Fibroblast of villous mesenchyme (primary cell): ENCODE data around the gene PAQR3. TPM values are rescaled to one million over a fixed set of nuclear protein-coding genes. Genes with fewer than 3 reads are reported as not detected.

Experiments used
- DNase-seq: peaks from one replicate; pipeline ENCODE4 v3.0.0-alpha.2; 2010; ENCODE audit warnings: low read depth
- H3K4me3 ChIP-seq: 2 replicates; pipeline ENCODE4 v1.5.1; 2011; ENCODE audit warnings: low read depth, mild to moderate bottlenecking, low read length
- CTCF ChIP-seq: IDR thresholded peaks from 2 replicates; pipeline ENCODE4 v1.5.1; 2012; ENCODE audit warnings: low read depth, mild to moderate bottlenecking, low read length; ENCODE audit not compliant: insufficient read depth
- total RNA-seq: library from RNA; depleted of rRNA; stranded (reverse); fragments of >200 nt; gene quantifications from 2 replicates; pipeline ENCODE4 v1.2.3, GENCODE V29; 2012

Gene PAQR3, protein sequence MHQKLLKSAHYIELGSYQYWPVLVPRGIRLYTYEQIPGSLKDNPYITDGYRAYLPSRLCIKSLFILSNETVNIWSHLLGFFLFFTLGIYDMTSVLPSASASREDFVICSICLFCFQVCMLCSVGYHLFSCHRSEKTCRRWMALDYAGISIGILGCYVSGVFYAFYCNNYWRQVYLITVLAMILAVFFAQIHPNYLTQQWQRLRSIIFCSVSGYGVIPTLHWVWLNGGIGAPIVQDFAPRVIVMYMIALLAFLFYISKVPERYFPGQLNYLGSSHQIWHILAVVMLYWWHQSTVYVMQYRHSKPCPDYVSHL
- total RNA-seq = 19.6 and 29.8 TPM in 2 replicates

DNA sequence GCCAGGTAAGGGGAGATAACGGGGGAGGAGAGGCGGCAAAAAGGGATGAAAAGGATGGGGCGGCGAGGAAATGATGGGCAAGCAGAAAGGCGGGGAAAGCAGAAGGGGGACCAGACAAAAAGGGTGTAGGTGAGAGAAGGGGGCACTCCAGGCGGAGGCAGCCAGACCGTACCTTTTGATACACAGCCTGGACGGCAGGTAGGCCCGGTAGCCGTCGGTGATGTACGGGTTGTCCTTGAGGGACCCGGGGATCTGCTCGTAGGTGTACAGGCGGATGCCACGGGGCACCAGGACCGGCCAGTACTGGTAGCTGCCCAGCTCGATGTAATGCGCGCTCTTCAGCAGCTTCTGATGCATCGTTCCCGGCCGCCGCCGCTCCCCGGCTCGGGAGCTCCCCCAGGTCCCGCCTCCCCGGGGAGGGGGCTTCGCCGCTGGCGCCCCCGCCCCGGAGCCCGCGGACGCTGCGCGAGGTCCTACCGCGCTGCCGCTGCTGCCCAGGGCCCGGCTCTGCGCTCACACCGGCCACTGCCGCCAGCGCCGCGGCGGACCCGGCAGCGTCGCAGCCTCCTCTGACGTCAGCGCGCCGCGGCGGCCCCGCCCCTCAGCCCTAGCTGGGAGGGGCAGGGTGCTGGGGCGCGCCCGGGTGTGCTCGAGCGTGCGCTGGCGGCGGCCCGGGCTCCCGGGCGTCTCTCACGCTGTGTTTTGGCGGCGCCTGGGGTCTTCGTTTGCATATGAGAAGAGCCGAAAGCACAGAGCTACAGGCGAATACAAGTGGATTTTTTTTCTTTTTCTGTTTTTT, at the start of gene PAQR3:
Gene PAQR3, minus strand, starts transcription at position 571 of the 799 bp plus-strand sequence. Its CDS starts 214 bp downstream, at position 357.
- no peak for TF ChIP-seq CTCF
- peak within 1 kb of the TSS; percentile 89 for H3K4me3 ChIP-seq
- peak; percentile 80 for DNase-seq

DNA sequence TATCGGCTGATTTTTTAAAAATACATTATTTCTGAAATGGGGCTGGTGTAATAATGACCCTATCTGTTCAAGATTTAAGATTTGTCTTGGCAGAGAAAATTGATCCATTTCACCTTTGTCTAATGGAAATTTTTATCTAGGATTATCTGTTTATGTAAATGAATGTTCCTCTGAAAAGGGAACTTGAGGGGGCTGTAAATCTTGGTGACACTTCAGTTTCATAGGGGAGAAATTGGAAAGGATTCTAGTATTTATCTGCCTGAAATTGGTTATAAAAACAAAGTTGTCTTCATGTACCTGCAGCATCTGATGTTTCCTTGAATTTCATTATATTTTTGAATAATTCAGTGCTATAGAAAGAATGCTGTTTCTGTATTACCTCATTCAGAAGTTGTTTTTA, 48.4 kb upstream of the PAQR3 start:
- no peak for DNase-seq
- no peak for TF ChIP-seq CTCF

GRCh38 chr4:78984593-78984992, 45.4 kb upstream of the PAQR3 start:
- DNase-seq = no peak
- TF ChIP-seq CTCF = no peak
- no peak overlapping the region for H3K4me3 ChIP-seq

More for the DNA sequence above, 48.4 kb upstream of the PAQR3 start:
- no peak overlapping the region for H3K4me3 ChIP-seq

GRCh38 chr4:78975865-78976264, 36.6 kb upstream of the PAQR3 start:
- DNase-seq = no peak
- no peak overlapping the region for H3K4me3 ChIP-seq
- no peak for TF ChIP-seq CTCF

DNA sequence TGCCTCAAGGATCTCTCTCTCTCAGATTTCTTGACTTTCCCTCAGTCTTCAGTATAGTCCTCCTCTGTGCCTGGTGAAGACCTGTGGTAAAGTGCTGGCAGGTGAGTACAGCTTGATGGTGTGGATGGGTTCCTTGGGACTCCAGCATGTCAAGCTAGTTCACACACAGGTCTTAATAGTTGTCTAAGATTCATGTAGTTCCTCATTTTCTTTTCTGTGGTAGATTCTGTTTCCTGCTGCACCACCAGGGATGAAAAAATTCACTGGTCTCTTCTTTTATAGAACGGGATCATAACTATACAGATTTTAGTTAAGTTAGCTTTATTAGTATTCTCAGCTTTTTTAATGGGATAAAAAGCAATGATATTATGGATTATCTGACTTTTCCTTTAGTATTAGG, 32.5 kb upstream of the PAQR3 start:
- DNase-seq = no peak
- TF ChIP-seq CTCF = no peak
- no peak overlapping the region for H3K4me3 ChIP-seq

DNA sequence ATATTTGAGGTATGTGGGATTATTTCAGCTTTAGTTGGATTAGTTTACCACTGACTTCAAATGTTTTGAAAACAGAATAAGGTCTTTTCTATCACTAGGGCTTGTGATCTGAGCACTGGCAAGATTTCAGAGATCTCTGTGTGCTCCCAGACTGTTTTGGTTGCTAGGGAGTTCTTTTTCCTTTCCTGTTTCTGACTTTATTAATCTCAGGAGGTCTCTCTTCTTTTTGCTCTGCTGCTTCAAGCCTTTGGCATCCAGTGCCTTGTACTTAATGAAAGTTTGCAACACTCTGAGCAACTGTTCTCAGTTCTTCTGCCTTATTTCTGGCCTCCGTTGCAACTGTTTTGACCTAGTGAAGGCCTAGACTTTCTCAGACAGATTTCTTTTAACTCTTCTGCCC, 32.1 kb upstream of the PAQR3 start:
- peak; percentile 21 for DNase-seq
- no peak for TF ChIP-seq CTCF
- H3K4me3 ChIP-seq = no peak overlapping the region
